GM23338 (cell line): ENCODE results near the gene IQGAP1. TPM values are rescaled to one million over a fixed set of nuclear protein-coding genes. Genes with fewer than 3 reads are reported as not detected.

Source experiments
- ATAC-seq: fragments of 200-7000 bp; cut with Tn5 transposase; 3 replicates; pipeline ENCODE4 v1.9.1; 2020
- DNase-seq: peaks from one replicate; pipeline ENCODE4 v3.0.0-alpha.2; 2015; ENCODE audit warnings: low spot score
- H2AFZ ChIP-seq: fragments of 200-600 bp; sonication (generic); 2 replicates; pipeline ENCODE4 v1.8.0; 2016; ENCODE audit warnings: antibody characterized with exemption, mild to moderate bottlenecking, moderate library complexity
- H3F3A ChIP-seq: fragments of 200-600 bp; sonication (generic); replicated peaks from 2 replicates; pipeline ENCODE4 v1.8.0; 2017; ENCODE audit warnings: antibody characterized with exemption, mixed run types, low read depth
- H3K27ac ChIP-seq: fragments of 200-600 bp; sonication (generic); 2 replicates; pipeline ENCODE4 v1.6.1; 2016; ENCODE audit warnings: low read depth
- H3K27me3 ChIP-seq: fragments of 200-600 bp; sonication (generic); 2 replicates; pipeline ENCODE4 v1.8.0; 2016; ENCODE audit warnings: mild to moderate bottlenecking, mixed run types, moderate library complexity; ENCODE audit not compliant: insufficient read depth
- H3K36me3 ChIP-seq: fragments of 200-600 bp; sonication (generic); 2 replicates; pipeline ENCODE4 v1.8.0; 2016; ENCODE audit warnings: mild to moderate bottlenecking; ENCODE audit not compliant: insufficient read depth
- H3K4me1 ChIP-seq: fragments of 200-600 bp; sonication (generic); 2 replicates; pipeline ENCODE4 v1.8.0; 2016; ENCODE audit warnings: mild to moderate bottlenecking, moderate library complexity; ENCODE audit not compliant: insufficient read depth
- H3K4me2 ChIP-seq: fragments of 200-600 bp; sonication (generic); 2 replicates; pipeline ENCODE4 v1.7.1; 2017; ENCODE audit warnings: mixed run types
- H3K4me3 ChIP-seq: fragments of 200-600 bp; sonication (generic); 2 replicates; pipeline ENCODE4 v1.6.1; 2016; ENCODE audit warnings: mixed run types
- H3K79me2 ChIP-seq: fragments of 200-600 bp; sonication (generic); replicated peaks from 2 replicates; pipeline ENCODE4 v1.8.0; 2017; ENCODE audit warnings: mild to moderate bottlenecking; ENCODE audit not compliant: insufficient read depth
- H3K9me2 ChIP-seq: fragments of 200-600 bp; sonication (generic); 2 replicates; pipeline ENCODE4 v1.8.0; 2017; ENCODE audit not compliant: insufficient read depth
- H4K20me1 ChIP-seq: fragments of 200-600 bp; sonication (generic); replicated peaks from 2 replicates; pipeline ENCODE4 v1.8.0; 2017; ENCODE audit warnings: mild to moderate bottlenecking; ENCODE audit not compliant: insufficient read depth
- H3K27ac Mint-ChIP-seq: 2 replicates; pipeline ENCODE4 v1.8.0; 2020; ENCODE audit warnings: inconsistent platforms, mild to moderate bottlenecking, moderate library complexity, mixed read lengths
- H3K27me3 Mint-ChIP-seq: 3 replicates; pipeline ENCODE4 v1.8.0; 2022; ENCODE audit warnings: low read depth, mild to moderate bottlenecking, moderate library complexity, mixed read lengths, inconsistent platforms; ENCODE audit not compliant: insufficient read depth, poor library complexity
- H3K36me3 Mint-ChIP-seq: 3 replicates; pipeline ENCODE4 v1.8.0; 2021; ENCODE audit warnings: low read depth, mild to moderate bottlenecking, inconsistent platforms, moderate library complexity, mixed read lengths
- H3K4me1 Mint-ChIP-seq: 3 replicates; pipeline ENCODE4 v1.8.0; 2020; ENCODE audit warnings: mild to moderate bottlenecking, inconsistent platforms, mixed read lengths
- H3K4me3 Mint-ChIP-seq: 3 replicates; pipeline ENCODE4 v1.8.0; 2021; ENCODE audit warnings: moderate library complexity, mild to moderate bottlenecking, inconsistent platforms, mixed read lengths
- H3K9me3 Mint-ChIP-seq: 3 replicates; pipeline ENCODE4 v1.8.0; 2020; ENCODE audit warnings: moderate library complexity, mild to moderate bottlenecking, inconsistent platforms, mixed read lengths
- CREB1 ChIP-seq: fragments of 250-450 bp; sonication (Bioruptor Pico); IDR thresholded peaks from 2 replicates; pipeline ENCODE4 v1.5.0; 2020; ENCODE audit warnings: low read depth, mild to moderate bottlenecking, moderate library complexity
- EZH2 ChIP-seq: fragments of 200-600 bp; sonication (generic); IDR thresholded peaks from one replicate; pipeline ENCODE4 v1.8.0; 2017; ENCODE audit warnings: antibody characterized with exemption, mild to moderate bottlenecking, low read depth; ENCODE audit not compliant: unreplicated experiment
- EZH2phosphoT487 ChIP-seq: fragments of 200-600 bp; sonication (generic); IDR thresholded peaks from one replicate; pipeline ENCODE4 v1.8.1; 2018; ENCODE audit warnings: antibody characterized with exemption; ENCODE audit not compliant: unreplicated experiment
- JUNB ChIP-seq: IDR thresholded peaks from one replicate; pipeline ENCODE4 v1.6.1; 2016; ENCODE audit warnings: antibody characterized with exemption; ENCODE audit not compliant: unreplicated experiment
- NANOG ChIP-seq: IDR thresholded peaks from 2 replicates; pipeline ENCODE4 v1.6.1; 2016; ENCODE audit warnings: antibody characterized with exemption, borderline replicate concordance
- POLR2AphosphoS5 ChIP-seq: IDR thresholded peaks from 2 replicates; pipeline ENCODE4 v1.6.1; 2016; ENCODE audit warnings: antibody characterized with exemption, low read depth
- STAT1 ChIP-seq: IDR thresholded peaks from one replicate; pipeline ENCODE4 v1.6.1; 2016; ENCODE audit warnings: antibody characterized with exemption; ENCODE audit not compliant: unreplicated experiment
- ZNF114 ChIP-seq: fragments of 250-450 bp; sonication (Bioruptor Pico); IDR thresholded peaks from 2 replicates; pipeline ENCODE4 v1.5.0; 2020; ENCODE audit warnings: mild to moderate bottlenecking, moderate library complexity
- ZNF331 ChIP-seq: fragments of 250-450 bp; sonication (Bioruptor Pico); IDR thresholded peaks from 2 replicates; pipeline ENCODE4 v1.5.0; 2020; ENCODE audit warnings: low read depth, mild to moderate bottlenecking, moderate library complexity
- polyA plus RNA-seq: library from polyadenylated mRNA; unstranded; fragments of >200 nt; fragmentation: Nextera tagmentation; extraction: Ambion mirVana; gene quantifications from 2 replicates; pipeline ENCODE4 v1.2.1, GENCODE V29; 2016
- total RNA-seq: library from RNA; depleted of rRNA; stranded (reverse); fragments of >200 nt; shearing (Covaris generic); gene quantifications from 2 replicates; pipeline ENCODE4 v1.2.3, GENCODE V29; 2014
- TF ChIP-seq, protein P1 (sequence below): IDR thresholded peaks from 2 replicates; pipeline ENCODE4 v1.6.1; 2016; ENCODE audit warnings: antibody characterized with exemption
- TF ChIP-seq, protein P2 (sequence below): fragments of 250-450 bp; sonication (Bioruptor Pico); IDR thresholded peaks from 2 replicates; pipeline ENCODE4 v1.5.0; 2020; ENCODE audit warnings: mild to moderate bottlenecking, moderate library complexity
- TF ChIP-seq, protein P3 (sequence below): IDR thresholded peaks from one replicate; pipeline ENCODE4 v1.6.1; 2018; ENCODE audit warnings: antibody characterized with exemption; ENCODE audit not compliant: unreplicated experiment
- TF ChIP-seq, protein P4 (sequence below), 2 experiments: fragments of 200-600 bp in 1 of 2; sonication (generic) in 1 of 2; conservative IDR thresholded peaks; 2 replicates each; pipeline versions ENCODE4 v1.5.1 to v1.6.1; 2016 to 2017; ENCODE audit warnings: antibody characterized with exemption in 2 of 2, low read depth in 2 of 2, mild to moderate bottlenecking in 2 of 2, moderate library complexity in 1 of 2

Gene IQGAP1
- total and polyA plus RNA-seq, 2 experiments from 2014 or later = 92.7 to 159 TPM

DNA sequence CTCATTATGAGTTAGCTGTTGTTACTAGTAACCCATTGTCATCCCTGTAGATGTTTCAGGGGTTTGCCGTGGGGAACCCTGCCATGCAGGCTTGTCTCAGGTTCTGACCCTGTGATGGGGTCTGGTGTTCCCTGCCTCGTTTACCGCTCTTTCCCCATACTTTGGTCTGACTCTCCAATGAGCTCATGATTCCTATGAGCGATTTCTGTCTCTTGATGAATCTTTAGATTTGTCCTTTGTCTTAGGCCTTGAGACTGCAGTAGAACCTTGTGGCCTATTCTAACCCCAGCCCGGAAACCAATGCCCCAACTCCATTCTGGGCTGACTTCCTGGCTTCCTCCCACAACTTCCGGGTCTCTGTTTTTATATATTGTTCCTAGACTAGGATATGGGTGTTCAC is 11.3 kb upstream of the IQGAP1 start:
- no peaks in the 10 kb centered on the region for H3F3A ChIP-seq
- no peak for DNase-seq
- no peak for TF ChIP-seq CREB1 (CRISPR knock-in tag)
- no peak for TF ChIP-seq JUNB
- TF ChIP-seq, protein P1, sequence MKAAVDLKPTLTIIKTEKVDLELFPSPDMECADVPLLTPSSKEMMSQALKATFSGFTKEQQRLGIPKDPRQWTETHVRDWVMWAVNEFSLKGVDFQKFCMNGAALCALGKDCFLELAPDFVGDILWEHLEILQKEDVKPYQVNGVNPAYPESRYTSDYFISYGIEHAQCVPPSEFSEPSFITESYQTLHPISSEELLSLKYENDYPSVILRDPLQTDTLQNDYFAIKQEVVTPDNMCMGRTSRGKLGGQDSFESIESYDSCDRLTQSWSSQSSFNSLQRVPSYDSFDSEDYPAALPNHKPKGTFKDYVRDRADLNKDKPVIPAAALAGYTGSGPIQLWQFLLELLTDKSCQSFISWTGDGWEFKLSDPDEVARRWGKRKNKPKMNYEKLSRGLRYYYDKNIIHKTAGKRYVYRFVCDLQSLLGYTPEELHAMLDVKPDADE = no peak
- TF ChIP-seq ZNF114 = no peak
- TF ChIP-seq ZNF331 (CRISPR knock-in tag) = no peak
- TF ChIP-seq, protein P2, sequence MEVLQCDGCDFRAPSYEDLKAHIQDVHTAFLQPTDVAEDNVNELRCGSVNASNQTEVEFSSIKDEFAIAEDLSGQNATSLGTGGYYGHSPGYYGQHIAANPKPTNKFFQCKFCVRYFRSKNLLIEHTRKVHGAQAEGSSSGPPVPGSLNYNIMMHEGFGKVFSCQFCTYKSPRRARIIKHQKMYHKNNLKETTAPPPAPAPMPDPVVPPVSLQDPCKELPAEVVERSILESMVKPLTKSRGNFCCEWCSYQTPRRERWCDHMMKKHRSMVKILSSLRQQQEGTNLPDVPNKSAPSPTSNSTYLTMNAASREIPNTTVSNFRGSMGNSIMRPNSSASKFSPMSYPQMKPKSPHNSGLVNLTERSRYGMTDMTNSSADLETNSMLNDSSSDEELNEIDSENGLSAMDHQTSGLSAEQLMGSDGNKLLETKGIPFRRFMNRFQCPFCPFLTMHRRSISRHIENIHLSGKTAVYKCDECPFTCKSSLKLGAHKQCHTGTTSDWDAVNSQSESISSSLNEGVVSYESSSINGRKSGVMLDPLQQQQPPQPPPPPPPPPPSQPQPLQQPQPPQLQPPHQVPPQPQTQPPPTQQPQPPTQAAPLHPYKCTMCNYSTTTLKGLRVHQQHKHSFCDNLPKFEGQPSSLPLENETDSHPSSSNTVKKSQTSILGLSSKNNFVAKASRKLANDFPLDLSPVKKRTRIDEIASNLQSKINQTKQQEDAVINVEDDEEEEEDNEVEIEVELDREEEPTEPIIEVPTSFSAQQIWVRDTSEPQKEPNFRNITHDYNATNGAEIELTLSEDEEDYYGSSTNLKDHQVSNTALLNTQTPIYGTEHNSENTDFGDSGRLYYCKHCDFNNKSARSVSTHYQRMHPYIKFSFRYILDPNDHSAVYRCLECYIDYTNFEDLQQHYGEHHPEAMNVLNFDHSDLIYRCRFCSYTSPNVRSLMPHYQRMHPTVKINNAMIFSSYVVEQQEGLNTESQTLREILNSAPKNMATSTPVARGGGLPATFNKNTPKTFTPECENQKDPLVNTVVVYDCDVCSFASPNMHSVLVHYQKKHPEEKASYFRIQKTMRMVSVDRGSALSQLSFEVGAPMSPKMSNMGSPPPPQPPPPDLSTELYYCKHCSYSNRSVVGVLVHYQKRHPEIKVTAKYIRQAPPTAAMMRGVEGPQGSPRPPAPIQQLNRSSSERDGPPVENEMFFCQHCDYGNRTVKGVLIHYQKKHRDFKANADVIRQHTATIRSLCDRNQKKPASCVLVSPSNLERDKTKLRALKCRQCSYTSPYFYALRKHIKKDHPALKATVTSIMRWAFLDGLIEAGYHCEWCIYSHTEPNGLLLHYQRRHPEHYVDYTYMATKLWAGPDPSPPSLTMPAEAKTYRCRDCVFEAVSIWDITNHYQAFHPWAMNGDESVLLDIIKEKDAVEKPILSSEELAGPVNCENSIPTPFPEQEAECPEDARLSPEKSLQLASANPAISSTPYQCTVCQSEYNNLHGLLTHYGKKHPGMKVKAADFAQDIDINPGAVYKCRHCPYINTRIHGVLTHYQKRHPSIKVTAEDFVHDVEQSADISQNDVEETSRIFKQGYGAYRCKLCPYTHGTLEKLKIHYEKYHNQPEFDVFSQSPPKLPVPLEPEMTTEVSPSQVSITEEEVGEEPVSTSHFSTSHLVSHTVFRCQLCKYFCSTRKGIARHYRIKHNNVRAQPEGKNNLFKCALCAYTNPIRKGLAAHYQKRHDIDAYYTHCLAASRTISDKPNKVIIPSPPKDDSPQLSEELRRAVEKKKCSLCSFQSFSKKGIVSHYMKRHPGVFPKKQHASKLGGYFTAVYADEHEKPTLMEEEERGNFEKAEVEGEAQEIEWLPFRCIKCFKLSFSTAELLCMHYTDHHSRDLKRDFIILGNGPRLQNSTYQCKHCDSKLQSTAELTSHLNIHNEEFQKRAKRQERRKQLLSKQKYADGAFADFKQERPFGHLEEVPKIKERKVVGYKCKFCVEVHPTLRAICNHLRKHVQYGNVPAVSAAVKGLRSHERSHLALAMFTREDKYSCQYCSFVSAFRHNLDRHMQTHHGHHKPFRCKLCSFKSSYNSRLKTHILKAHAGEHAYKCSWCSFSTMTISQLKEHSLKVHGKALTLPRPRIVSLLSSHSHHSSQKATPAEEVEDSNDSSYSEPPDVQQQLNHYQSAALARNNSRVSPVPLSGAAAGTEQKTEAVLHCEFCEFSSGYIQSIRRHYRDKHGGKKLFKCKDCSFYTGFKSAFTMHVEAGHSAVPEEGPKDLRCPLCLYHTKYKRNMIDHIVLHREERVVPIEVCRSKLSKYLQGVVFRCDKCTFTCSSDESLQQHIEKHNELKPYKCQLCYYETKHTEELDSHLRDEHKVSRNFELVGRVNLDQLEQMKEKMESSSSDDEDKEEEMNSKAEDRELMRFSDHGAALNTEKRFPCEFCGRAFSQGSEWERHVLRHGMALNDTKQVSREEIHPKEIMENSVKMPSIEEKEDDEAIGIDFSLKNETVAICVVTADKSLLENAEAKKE (CRISPR knock-in tag) = no peak
- TF ChIP-seq, protein P3, sequence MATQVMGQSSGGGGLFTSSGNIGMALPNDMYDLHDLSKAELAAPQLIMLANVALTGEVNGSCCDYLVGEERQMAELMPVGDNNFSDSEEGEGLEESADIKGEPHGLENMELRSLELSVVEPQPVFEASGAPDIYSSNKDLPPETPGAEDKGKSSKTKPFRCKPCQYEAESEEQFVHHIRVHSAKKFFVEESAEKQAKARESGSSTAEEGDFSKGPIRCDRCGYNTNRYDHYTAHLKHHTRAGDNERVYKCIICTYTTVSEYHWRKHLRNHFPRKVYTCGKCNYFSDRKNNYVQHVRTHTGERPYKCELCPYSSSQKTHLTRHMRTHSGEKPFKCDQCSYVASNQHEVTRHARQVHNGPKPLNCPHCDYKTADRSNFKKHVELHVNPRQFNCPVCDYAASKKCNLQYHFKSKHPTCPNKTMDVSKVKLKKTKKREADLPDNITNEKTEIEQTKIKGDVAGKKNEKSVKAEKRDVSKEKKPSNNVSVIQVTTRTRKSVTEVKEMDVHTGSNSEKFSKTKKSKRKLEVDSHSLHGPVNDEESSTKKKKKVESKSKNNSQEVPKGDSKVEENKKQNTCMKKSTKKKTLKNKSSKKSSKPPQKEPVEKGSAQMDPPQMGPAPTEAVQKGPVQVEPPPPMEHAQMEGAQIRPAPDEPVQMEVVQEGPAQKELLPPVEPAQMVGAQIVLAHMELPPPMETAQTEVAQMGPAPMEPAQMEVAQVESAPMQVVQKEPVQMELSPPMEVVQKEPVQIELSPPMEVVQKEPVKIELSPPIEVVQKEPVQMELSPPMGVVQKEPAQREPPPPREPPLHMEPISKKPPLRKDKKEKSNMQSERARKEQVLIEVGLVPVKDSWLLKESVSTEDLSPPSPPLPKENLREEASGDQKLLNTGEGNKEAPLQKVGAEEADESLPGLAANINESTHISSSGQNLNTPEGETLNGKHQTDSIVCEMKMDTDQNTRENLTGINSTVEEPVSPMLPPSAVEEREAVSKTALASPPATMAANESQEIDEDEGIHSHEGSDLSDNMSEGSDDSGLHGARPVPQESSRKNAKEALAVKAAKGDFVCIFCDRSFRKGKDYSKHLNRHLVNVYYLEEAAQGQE = no peak
- no peak for TF ChIP-seq EZH2
- TF ChIP-seq, protein P4, sequence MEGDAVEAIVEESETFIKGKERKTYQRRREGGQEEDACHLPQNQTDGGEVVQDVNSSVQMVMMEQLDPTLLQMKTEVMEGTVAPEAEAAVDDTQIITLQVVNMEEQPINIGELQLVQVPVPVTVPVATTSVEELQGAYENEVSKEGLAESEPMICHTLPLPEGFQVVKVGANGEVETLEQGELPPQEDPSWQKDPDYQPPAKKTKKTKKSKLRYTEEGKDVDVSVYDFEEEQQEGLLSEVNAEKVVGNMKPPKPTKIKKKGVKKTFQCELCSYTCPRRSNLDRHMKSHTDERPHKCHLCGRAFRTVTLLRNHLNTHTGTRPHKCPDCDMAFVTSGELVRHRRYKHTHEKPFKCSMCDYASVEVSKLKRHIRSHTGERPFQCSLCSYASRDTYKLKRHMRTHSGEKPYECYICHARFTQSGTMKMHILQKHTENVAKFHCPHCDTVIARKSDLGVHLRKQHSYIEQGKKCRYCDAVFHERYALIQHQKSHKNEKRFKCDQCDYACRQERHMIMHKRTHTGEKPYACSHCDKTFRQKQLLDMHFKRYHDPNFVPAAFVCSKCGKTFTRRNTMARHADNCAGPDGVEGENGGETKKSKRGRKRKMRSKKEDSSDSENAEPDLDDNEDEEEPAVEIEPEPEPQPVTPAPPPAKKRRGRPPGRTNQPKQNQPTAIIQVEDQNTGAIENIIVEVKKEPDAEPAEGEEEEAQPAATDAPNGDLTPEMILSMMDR (conservative IDR thresholded peaks at IDR 0.05; ENCODE audit: low read depth in 2 of 2) = no peak
- TF ChIP-seq EZH2phosphoT487 = no peak
- no peak for TF ChIP-seq POLR2AphosphoS5
- TF ChIP-seq STAT1 = no peak
- no peak for TF ChIP-seq NANOG
- H3K27me3 ChIP-seq = no peaks in the 10 kb centered on the region
- no peak overlapping the region for H3K4me3 ChIP-seq
- H3K79me2 ChIP-seq = no peaks in the 10 kb centered on the region
- no peak for ATAC-seq
- no peaks in the 10 kb centered on the region for H3K9me2 ChIP-seq
- H3K4me3 Mint-ChIP-seq = no peak overlapping the region
- H3K27ac Mint-ChIP-seq = no peak overlapping the region
- H3K4me1 Mint-ChIP-seq = no peaks in the 10 kb centered on the region
- H3K9me3 Mint-ChIP-seq = peaks cover 24% of the 10 kb centered on the region
- H3K27me3 Mint-ChIP-seq = peaks cover 3% of the 10 kb centered on the region
- peaks cover 15% of the 10 kb centered on the region; the same call in 2 of the 3 replicates for H3K36me3 Mint-ChIP-seq
- H3K4me2 ChIP-seq = no peak overlapping the region
- H4K20me1 ChIP-seq = no peaks in the 10 kb centered on the region
- no peaks in the 10 kb centered on the region; the same call in 1 of the 2 replicates for H3K36me3 ChIP-seq
- H2AFZ ChIP-seq = no peak overlapping the region
- H3K4me1 ChIP-seq = no peaks in the 10 kb centered on the region
- no peak overlapping the region for H3K27ac ChIP-seq
